ENCODE measurements around the gene ELF1.

ELF1 gene

DNA sequence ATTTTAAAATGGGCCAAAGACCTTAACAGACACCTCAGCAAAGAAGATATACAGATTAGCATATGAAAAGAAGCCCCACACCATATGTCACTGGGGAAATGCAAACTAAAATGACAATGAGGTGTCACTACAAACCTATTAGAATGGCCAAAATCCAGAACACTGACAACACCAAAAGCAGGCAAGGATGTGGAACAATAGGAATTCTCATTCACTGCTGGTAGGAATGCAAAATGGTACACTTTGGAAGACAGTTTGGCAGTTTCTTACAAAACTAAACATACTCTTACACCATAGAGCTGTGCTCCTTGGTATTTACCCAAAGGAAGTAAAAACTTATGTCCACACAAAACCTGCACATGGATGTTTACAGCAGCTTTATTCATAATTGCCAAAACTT, 23.1 kb downstream of the ELF1 start:
- TF ChIP-seq, protein P1, sequence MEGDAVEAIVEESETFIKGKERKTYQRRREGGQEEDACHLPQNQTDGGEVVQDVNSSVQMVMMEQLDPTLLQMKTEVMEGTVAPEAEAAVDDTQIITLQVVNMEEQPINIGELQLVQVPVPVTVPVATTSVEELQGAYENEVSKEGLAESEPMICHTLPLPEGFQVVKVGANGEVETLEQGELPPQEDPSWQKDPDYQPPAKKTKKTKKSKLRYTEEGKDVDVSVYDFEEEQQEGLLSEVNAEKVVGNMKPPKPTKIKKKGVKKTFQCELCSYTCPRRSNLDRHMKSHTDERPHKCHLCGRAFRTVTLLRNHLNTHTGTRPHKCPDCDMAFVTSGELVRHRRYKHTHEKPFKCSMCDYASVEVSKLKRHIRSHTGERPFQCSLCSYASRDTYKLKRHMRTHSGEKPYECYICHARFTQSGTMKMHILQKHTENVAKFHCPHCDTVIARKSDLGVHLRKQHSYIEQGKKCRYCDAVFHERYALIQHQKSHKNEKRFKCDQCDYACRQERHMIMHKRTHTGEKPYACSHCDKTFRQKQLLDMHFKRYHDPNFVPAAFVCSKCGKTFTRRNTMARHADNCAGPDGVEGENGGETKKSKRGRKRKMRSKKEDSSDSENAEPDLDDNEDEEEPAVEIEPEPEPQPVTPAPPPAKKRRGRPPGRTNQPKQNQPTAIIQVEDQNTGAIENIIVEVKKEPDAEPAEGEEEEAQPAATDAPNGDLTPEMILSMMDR (conservative IDR thresholded peaks at IDR 0.05; ENCODE audit: low read length): no peak
- no peak for DNase-seq (ENCODE audit: low read depth)
- H3K4me3 ChIP-seq (ENCODE audit: low read length): no peak overlapping the region

DNA sequence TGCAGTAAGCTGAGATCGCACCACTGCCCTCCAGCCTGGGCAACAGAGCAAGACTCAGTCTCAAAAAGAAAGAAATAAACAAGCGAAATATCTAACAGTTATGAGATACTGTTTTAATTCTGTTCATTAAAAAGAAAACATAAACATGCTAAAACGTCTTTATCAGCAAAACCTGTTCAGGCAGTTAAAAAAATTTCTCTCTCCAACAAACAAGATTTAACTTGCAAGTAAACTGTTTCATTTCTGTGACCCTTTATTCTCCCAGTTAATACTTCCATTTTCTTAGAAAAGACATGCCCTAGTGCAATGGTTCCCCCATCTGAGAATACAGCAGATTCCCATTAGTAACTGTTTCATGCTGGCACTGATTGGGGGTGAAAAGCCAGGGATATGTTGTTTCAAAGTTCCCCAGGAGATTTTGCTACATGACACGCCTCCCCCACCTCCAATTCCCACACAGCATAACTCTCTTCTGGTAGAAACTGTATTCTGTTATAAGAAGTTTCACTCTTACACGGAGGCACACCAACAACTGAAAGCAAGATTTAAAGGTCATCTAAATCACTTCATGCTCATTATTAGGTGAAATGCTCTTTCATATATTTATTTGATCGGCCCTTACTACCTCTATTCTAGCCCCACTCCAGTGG, 24.4 kb downstream of the ELF1 start:
- TF ChIP-seq, protein P1 (conservative IDR thresholded peaks at IDR 0.05; ENCODE audit: low read length): no peak
- DNase-seq (ENCODE audit: low read depth): no peak
- no peak overlapping the region for H3K4me3 ChIP-seq (ENCODE audit: low read length)

DNA sequence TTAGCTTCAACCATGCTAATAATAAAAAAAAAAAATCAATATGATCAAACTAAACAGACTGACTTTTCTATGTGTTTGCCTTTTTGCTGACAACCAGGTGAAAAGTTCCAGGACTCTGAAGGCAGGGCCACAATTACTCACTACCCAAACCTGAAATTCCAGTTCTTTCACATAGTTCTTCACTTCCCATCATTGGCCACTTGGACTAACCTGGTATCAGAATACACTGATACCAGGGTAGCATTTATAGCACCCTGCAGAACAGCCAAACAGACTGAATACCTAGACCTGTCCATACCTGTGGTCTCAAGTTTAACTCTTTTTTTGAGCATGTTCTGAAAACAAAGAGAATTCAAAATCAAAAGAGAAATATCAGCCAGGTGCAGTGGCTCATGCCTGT, 25.1 kb downstream of the ELF1 start:
- no peak for DNase-seq (ENCODE audit: low read depth)
- no peak overlapping the region for H3K4me3 ChIP-seq (ENCODE audit: low read length)
- TF ChIP-seq, protein P1 (conservative IDR thresholded peaks at IDR 0.05; ENCODE audit: low read length): no peak

DNA sequence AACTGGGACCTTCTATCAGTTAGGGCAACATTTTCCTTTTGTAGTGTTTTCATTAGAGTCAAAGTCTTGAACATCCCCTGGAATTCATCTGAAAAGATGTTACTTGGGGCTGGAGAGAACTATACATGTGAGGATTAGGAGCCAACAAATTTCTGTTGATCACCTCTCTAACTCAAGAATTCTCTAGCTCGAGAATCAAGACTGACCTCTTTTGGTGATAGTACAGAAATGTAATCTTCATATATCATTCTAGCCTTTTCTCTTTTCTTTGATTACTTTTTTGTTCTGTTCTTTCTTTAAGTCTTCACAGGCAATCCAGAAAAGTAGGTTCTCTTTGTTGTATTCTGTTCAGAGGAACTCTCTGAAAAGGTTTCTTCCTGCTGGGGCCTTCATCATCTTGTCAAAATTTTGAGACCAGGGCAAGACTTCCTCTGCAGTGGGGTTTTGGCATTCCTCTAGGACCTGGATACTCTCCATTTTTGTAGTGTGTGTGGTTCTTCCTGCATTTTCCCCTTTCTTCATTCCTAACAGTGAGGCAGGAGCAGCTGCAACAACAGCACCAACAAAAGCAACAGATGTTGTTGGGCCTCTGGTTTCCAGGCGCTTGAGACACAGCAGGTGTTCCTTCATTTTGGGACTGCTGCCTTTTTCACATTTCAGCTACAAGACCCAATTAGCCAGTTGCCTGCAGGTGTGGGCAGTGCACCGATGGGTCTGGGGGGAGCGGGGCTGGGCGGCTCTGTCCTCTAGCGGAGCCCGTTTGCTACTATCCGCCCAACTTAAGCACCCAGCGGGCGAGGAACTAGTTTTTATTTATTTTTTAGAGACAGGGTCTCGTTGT, 26.2 kb downstream of the ELF1 start:
- no peak overlapping the region for H3K4me3 ChIP-seq (ENCODE audit: low read length)
- TF ChIP-seq, protein P1 (conservative IDR thresholded peaks at IDR 0.05; ENCODE audit: low read length): no peak
- peak; percentile 30 for DNase-seq (ENCODE audit: low read depth)

DNA sequence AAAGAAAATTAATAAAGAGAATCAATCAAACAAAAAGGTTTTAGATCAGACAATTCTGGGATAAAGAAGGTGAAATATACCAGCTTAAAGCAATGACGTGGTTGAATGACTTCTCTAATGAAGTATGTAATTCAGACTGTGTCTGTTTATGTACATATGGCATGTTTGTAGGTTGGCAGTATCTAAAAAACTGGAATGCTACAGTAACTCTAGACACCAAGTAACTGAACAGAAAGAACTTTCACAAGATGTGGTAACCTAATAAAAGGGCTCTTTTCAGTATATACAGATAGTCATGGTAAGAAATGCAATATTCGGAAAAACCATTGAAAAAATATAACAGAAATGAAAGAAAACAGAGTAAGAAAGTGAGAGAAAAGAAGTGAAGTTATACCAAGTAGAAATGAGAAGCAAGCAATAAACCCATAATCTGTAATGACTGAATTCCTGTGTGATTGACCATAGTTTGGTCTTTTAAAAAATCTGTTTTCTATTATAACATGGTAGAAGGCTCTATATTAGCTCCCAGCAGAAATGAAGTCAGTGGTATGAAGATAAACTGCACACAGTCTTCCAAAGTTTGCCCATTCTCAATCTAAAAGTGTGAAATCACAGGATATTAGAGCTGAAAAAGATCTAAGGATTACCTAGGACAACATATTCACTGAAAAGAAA, 31.4 kb downstream of the ELF1 start:
- DNase-seq (ENCODE audit: low read depth): peak; percentile 50
- TF ChIP-seq, protein P1 (conservative IDR thresholded peaks at IDR 0.05; ENCODE audit: low read length): no peak
- H3K4me3 ChIP-seq (ENCODE audit: low read length): no peak overlapping the region

DNA sequence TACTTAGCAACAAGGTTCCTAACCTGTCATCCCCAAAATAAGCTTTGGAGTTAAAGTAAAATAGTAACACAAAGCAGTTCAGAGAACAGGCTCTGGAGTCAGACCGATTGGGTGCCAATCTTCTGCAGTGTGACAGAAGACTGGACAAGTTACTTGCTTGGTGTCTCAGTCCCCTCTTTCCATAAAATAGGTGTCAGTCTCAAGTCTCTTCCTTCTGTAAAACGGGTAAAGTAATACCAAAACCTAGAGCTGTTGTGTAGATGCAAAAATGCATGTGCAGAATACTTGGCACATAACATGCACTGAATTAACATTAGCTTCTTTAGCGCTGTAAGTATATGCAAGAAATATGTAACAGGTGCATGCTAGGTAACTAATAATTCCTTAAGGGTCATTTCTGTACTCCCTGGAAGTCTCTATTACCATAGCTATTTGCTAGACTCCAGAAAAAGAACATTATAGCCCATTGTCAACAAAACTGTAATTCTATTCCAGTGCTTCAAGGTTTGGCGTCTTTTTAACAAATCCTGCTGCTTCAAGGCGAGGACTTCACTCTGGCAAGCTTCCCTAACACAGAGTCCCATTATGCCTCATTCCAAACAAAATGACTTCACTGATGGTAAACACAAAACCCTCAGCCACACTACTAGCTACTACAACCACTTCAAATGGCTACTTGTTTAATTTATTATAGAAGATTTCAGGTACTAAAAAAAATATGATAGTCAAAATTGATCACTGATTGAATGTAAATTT, 32.8 kb downstream of the ELF1 start:
- TF ChIP-seq, protein P1 (conservative IDR thresholded peaks at IDR 0.05; ENCODE audit: low read length): no peak
- peak; percentile 42 for DNase-seq (ENCODE audit: low read depth)
- H3K4me3 ChIP-seq (ENCODE audit: low read length): no peak overlapping the region
